A549 (cell line): ENCODE data around the gene KIFC3. TPM values are rescaled to one million over a fixed set of nuclear protein-coding genes. Genes with fewer than 3 reads are reported as not detected.
A peak's percentile ranks its signal among the peaks of the same experiment; 100 is the strongest.

ENCODE experiments used
- BHLHE40 ChIP-seq: IDR thresholded peaks from 2 replicates; pipeline ENCODE4 v1.6.1; 2012; ENCODE audit warnings: low read depth, low read length, inconsistent platforms
- CBX2 ChIP-seq: fragments of 200-600 bp; sonication (generic); IDR thresholded peaks from 2 replicates; pipeline ENCODE4 v1.6.1; 2016; ENCODE audit warnings: low read depth, mild to moderate bottlenecking, borderline replicate concordance
- CEBPB ChIP-seq, 2 experiments: fragments of >200 bp in 1 of 2; sonication (Bioruptor Twin) in 1 of 2; formaldehyde crosslinking in 1 of 2; IDR thresholded peaks; 2 replicates each; pipeline ENCODE4 v1.6.1; 2012 to 2016
- CHD4 ChIP-seq: fragments of 200-600 bp; sonication (generic); IDR thresholded peaks from 2 replicates; pipeline ENCODE4 v1.6.1; 2016; ENCODE audit warnings: antibody characterized with exemption, mild to moderate bottlenecking, borderline replicate concordance
- EHF ChIP-seq: fragments of 250-450 bp; sonication (Bioruptor Pico); IDR thresholded peaks from 2 replicates; pipeline ENCODE4 v1.5.0; 2020; ENCODE audit warnings: mild to moderate bottlenecking
- EP300 ChIP-seq, 2 experiments: fragments of >200 bp; sonication (Bioruptor Twin); formaldehyde crosslinking; IDR thresholded peaks; 2 replicates in 1 of 2; 3 replicates in 1 of 2; pipeline ENCODE4 v1.6.1; 2016 to 2017
- ESRRA ChIP-seq: fragments of 150-350 bp; IDR thresholded peaks from 2 replicates; pipeline ENCODE4 v1.6.1; 2014; ENCODE audit warnings: mild to moderate bottlenecking, low read length, borderline replicate concordance
- FOSB ChIP-seq: fragments of 250-450 bp; sonication (Bioruptor Pico); IDR thresholded peaks from 2 replicates; pipeline ENCODE4 v1.5.0; 2020; ENCODE audit warnings: mild to moderate bottlenecking, moderate library complexity
- FOXS1 ChIP-seq: fragments of 250-450 bp; sonication (Bioruptor Pico); IDR thresholded peaks from 2 replicates; pipeline ENCODE4 v1.5.0; 2020; ENCODE audit warnings: mild to moderate bottlenecking, moderate library complexity
- GATA3 ChIP-seq: IDR thresholded peaks from 2 replicates; pipeline ENCODE4 v1.6.1; 2012; ENCODE audit warnings: borderline replicate concordance
- HDAC2 ChIP-seq: fragments of 200-600 bp; sonication (generic); IDR thresholded peaks from 2 replicates; pipeline ENCODE4 v1.6.1; 2016
- HMGXB4 ChIP-seq: fragments of 250-450 bp; sonication (Bioruptor Pico); IDR thresholded peaks from 2 replicates; pipeline ENCODE4 v1.5.0; 2021; ENCODE audit warnings: mild to moderate bottlenecking, moderate library complexity, borderline replicate concordance
- HOXB13 ChIP-seq: fragments of 250-450 bp; sonication (Bioruptor Pico); IDR thresholded peaks from 2 replicates; pipeline ENCODE4 v1.5.0; 2020; ENCODE audit warnings: low read depth, mild to moderate bottlenecking, moderate library complexity
- HOXB5 ChIP-seq: fragments of 250-450 bp; sonication (Bioruptor Pico); IDR thresholded peaks from 2 replicates; pipeline ENCODE4 v1.5.0; 2020; ENCODE audit warnings: mild to moderate bottlenecking, moderate library complexity
- JUNB ChIP-seq: fragments of >200 bp; sonication (Bioruptor Twin); formaldehyde crosslinking; IDR thresholded peaks from 2 replicates; pipeline ENCODE4 v1.6.1; 2016
- KDM1A ChIP-seq: fragments of 200-600 bp; sonication (generic); IDR thresholded peaks from 2 replicates; pipeline ENCODE4 v1.6.1; 2016; ENCODE audit warnings: low read depth, mild to moderate bottlenecking
- KDM5A ChIP-seq: fragments of 200-600 bp; sonication (generic); IDR thresholded peaks from 2 replicates; pipeline ENCODE4 v1.6.1; 2016; ENCODE audit warnings: antibody characterized with exemption, mild to moderate bottlenecking
- MAFK ChIP-seq: fragments of 450-650 bp; IDR thresholded peaks from 2 replicates; pipeline ENCODE4 v1.6.1; 2014; ENCODE audit not compliant: partially characterized antibody
- MAZ ChIP-seq: fragments of 150-350 bp; IDR thresholded peaks from 2 replicates; pipeline ENCODE4 v1.6.1; 2014; ENCODE audit warnings: antibody characterized with exemption, low read depth, low read length, borderline replicate concordance
- MYC ChIP-seq: IDR thresholded peaks from 2 replicates; pipeline ENCODE4 v1.6.1; 2012; ENCODE audit warnings: mild to moderate bottlenecking, inconsistent platforms, low read length, improper control_type of control experiment, borderline replicate concordance
- PHF8 ChIP-seq: fragments of 200-600 bp; sonication (generic); IDR thresholded peaks from 2 replicates; pipeline ENCODE4 v1.6.1; 2016; ENCODE audit warnings: low read depth, mild to moderate bottlenecking, antibody characterized with exemption, moderate library complexity, borderline replicate concordance
- POLR2A ChIP-seq: IDR thresholded peaks from 2 replicates; pipeline ENCODE4 v1.6.1; 2012; ENCODE audit warnings: mild to moderate bottlenecking, low read length
- POLR2AphosphoS2 ChIP-seq: conservative IDR thresholded peaks from 2 replicates; pipeline ENCODE4 v1.6.1; 2012; ENCODE audit warnings: low read length, improper control_type of control experiment, inconsistent platforms
- RCOR1 ChIP-seq: fragments of 150-350 bp; IDR thresholded peaks from 2 replicates; pipeline ENCODE4 v1.6.1; 2014; ENCODE audit warnings: antibody characterized with exemption, low read length, low read depth
- RFX5 ChIP-seq: fragments of 450-650 bp; IDR thresholded peaks from 2 replicates; pipeline ENCODE4 v1.7.1; 2014; ENCODE audit warnings: antibody characterized with exemption, mild to moderate bottlenecking, moderate library complexity
- SMC3 ChIP-seq: fragments of >200 bp; sonication (Bioruptor Twin); formaldehyde crosslinking; IDR thresholded peaks from 3 replicates; pipeline ENCODE4 v1.6.1; 2018; ENCODE audit warnings: inconsistent platforms
- SREBF2 ChIP-seq: fragments of 450-650 bp; IDR thresholded peaks from 2 replicates; pipeline ENCODE4 v1.6.1; 2014; ENCODE audit warnings: mild to moderate bottlenecking, moderate library complexity
- TFCP2L1 ChIP-seq: fragments of 250-450 bp; sonication (Bioruptor Pico); IDR thresholded peaks from 2 replicates; pipeline ENCODE4 v1.5.0; 2021; ENCODE audit warnings: mild to moderate bottlenecking
- TP53 ChIP-seq: fragments of 250-450 bp; sonication (Bioruptor Pico); IDR thresholded peaks from 2 replicates; pipeline ENCODE4 v1.5.0; 2021; ENCODE audit warnings: mild to moderate bottlenecking, moderate library complexity
- polyA plus RNA-seq, 4 experiments: library from polyadenylated mRNA; depleted of rRNA in 3 of 4; stranded (reverse); fragments of >200 nt; fragmentation: RNase III in 1 of 4; extraction: RNeasy Plus Mini Kit Qiagen cat#74134 plus additional on column Dnase treatment in 1 of 4; gene quantifications; 2 replicates in 3 of 4; 3 replicates in 1 of 4; pipeline ENCODE4 v1.2.3, GENCODE V29; 2011 to 2017
- TF ChIP-seq, protein P1 (sequence below): IDR thresholded peaks from 2 replicates; pipeline ENCODE4 v1.6.1; 2012
- TF ChIP-seq, protein P2 (sequence below): fragments of 450-650 bp; IDR thresholded peaks from 2 replicates; pipeline ENCODE4 v1.6.1; 2014; ENCODE audit warnings: antibody characterized with exemption
- TF ChIP-seq, protein P3 (sequence below): fragments of 150-350 bp; IDR thresholded peaks from 2 replicates; pipeline ENCODE4 v1.6.1; 2014; ENCODE audit warnings: low read depth, mild to moderate bottlenecking, low read length
- TF ChIP-seq, protein P4 (sequence below): IDR thresholded peaks from 2 replicates; pipeline ENCODE4 v1.6.1; 2012; ENCODE audit warnings: low read depth, borderline replicate concordance
- TF ChIP-seq, protein P5 (sequence below): fragments of >200 bp; sonication (Bioruptor Twin); formaldehyde crosslinking; IDR thresholded peaks from 2 replicates; pipeline ENCODE4 v1.6.1; 2016
- TF ChIP-seq, protein P6 (sequence below): fragments of 200-600 bp; sonication (generic); IDR thresholded peaks from 2 replicates; pipeline ENCODE4 v1.6.1; 2016; ENCODE audit warnings: antibody characterized with exemption, mild to moderate bottlenecking, moderate library complexity

The KIFC3 gene
- polyA plus RNA-seq, 2 of the 4 experiments (the other 2 are of a cell fraction), result 128 to 178 TPM

DNA sequence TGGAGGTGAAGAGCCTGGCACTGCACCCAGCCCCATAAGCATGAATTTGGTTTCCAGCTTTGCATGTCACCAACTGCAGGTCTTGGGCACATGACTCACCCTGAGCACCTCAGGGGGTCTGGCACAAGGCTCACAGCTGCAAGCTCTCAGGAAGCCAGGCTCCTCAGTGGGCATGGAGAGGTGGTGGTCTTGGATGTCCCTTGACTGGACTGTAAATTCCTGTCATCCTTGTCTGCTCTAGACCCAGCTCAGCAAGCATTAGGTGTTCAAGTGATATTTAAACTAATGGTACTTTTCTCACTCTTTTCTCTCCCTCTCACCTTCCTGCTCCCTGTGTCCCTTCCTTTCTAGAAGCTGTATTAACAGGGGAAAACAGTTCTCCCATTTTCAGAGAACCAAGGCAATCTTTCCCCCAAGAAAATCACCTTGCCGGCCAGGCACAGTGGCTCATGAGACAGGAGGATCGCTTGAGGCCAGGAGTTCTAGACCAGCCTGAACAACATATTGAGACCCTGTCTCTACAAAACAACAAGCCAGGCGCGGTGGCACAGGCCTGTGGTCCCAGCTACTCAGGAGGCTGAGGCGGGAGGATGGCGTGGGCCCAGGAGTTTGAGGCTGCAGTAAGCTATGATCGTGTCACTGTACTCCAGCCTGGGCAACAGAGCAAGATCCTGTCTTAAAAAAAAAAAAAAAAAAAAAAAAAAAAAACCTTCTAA is 5.1 kb upstream of the KIFC3 start (continued):
- TF ChIP-seq, protein P1, sequence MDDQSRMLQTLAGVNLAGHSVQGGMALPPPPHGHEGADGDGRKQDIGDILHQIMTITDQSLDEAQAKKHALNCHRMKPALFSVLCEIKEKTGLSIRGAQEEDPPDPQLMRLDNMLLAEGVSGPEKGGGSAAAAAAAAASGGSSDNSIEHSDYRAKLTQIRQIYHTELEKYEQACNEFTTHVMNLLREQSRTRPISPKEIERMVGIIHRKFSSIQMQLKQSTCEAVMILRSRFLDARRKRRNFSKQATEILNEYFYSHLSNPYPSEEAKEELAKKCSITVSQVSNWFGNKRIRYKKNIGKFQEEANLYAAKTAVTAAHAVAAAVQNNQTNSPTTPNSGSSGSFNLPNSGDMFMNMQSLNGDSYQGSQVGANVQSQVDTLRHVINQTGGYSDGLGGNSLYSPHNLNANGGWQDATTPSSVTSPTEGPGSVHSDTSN, result peak; percentile 76; the same call in 1 of the 2 replicates
- no peak for TF ChIP-seq HDAC2
- TF ChIP-seq JUNB, result peak; percentile 35; the same call in 1 of the 2 replicates
- TF ChIP-seq, protein P2, sequence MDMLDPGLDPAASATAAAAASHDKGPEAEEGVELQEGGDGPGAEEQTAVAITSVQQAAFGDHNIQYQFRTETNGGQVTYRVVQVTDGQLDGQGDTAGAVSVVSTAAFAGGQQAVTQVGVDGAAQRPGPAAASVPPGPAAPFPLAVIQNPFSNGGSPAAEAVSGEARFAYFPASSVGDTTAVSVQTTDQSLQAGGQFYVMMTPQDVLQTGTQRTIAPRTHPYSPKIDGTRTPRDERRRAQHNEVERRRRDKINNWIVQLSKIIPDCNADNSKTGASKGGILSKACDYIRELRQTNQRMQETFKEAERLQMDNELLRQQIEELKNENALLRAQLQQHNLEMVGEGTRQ, result peak; percentile 28; the same call in 1 of the 2 replicates
- TF ChIP-seq KDM1A, result no peak
- no peak for TF ChIP-seq MAZ
- TF ChIP-seq, protein P3, sequence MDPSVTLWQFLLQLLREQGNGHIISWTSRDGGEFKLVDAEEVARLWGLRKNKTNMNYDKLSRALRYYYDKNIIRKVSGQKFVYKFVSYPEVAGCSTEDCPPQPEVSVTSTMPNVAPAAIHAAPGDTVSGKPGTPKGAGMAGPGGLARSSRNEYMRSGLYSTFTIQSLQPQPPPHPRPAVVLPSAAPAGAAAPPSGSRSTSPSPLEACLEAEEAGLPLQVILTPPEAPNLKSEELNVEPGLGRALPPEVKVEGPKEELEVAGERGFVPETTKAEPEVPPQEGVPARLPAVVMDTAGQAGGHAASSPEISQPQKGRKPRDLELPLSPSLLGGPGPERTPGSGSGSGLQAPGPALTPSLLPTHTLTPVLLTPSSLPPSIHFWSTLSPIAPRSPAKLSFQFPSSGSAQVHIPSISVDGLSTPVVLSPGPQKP, result no peak
- TF ChIP-seq PHF8, result no peak
- TF ChIP-seq HMGXB4 (CRISPR knock-in tag), result no peak
- TF ChIP-seq POLR2AphosphoS2, result no peak
- TF ChIP-seq EP300 (IDR thresholded peaks at IDR 0.05), result peak; percentile 50 to 70; a peak in 2 of 5 replicates
- no peak; the same call in 1 of the 2 replicates for TF ChIP-seq HOXB5 (CRISPR knock-in tag)
- no peak for TF ChIP-seq ESRRA
- TF ChIP-seq TFCP2L1 (CRISPR knock-in tag), result no peak
- no peak for TF ChIP-seq BHLHE40
- TF ChIP-seq SREBF2, result no peak
- TF ChIP-seq, protein P4, sequence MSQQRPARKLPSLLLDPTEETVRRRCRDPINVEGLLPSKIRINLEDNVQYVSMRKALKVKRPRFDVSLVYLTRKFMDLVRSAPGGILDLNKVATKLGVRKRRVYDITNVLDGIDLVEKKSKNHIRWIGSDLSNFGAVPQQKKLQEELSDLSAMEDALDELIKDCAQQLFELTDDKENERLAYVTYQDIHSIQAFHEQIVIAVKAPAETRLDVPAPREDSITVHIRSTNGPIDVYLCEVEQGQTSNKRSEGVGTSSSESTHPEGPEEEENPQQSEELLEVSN, result no peak
- peak; percentile 76; the same call in 1 of the 2 replicates for TF ChIP-seq GATA3
- TF ChIP-seq HOXB13 (CRISPR knock-in tag), result peak; percentile 94
- peak in 1 of 2 experiments; percentile 38; a peak in 1 of 4 replicates for TF ChIP-seq CEBPB (IDR thresholded peaks at IDR 0.05)
- no peak for TF ChIP-seq MAFK
- peak; percentile 81; the same call in 1 of the 2 replicates for TF ChIP-seq EHF (CRISPR knock-in tag)
- no peak; the same call in 1 of the 2 replicates for TF ChIP-seq CHD4
- TF ChIP-seq RCOR1, result no peak
- no peak for TF ChIP-seq RFX5
- no peak for TF ChIP-seq FOXS1 (CRISPR knock-in tag)
- no peak for TF ChIP-seq SMC3
- peak; percentile 63 for TF ChIP-seq FOSB
- TF ChIP-seq POLR2A, result no peak
- TF ChIP-seq, protein P5, sequence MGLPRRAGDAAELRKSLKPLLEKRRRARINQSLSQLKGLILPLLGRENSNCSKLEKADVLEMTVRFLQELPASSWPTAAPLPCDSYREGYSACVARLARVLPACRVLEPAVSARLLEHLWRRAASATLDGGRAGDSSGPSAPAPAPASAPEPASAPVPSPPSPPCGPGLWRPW, result no peak
- TF ChIP-seq MYC, result no peak
- no peak for TF ChIP-seq TP53
- TF ChIP-seq KDM5A, result no peak
- TF ChIP-seq CBX2, result no peak
- TF ChIP-seq, protein P6, sequence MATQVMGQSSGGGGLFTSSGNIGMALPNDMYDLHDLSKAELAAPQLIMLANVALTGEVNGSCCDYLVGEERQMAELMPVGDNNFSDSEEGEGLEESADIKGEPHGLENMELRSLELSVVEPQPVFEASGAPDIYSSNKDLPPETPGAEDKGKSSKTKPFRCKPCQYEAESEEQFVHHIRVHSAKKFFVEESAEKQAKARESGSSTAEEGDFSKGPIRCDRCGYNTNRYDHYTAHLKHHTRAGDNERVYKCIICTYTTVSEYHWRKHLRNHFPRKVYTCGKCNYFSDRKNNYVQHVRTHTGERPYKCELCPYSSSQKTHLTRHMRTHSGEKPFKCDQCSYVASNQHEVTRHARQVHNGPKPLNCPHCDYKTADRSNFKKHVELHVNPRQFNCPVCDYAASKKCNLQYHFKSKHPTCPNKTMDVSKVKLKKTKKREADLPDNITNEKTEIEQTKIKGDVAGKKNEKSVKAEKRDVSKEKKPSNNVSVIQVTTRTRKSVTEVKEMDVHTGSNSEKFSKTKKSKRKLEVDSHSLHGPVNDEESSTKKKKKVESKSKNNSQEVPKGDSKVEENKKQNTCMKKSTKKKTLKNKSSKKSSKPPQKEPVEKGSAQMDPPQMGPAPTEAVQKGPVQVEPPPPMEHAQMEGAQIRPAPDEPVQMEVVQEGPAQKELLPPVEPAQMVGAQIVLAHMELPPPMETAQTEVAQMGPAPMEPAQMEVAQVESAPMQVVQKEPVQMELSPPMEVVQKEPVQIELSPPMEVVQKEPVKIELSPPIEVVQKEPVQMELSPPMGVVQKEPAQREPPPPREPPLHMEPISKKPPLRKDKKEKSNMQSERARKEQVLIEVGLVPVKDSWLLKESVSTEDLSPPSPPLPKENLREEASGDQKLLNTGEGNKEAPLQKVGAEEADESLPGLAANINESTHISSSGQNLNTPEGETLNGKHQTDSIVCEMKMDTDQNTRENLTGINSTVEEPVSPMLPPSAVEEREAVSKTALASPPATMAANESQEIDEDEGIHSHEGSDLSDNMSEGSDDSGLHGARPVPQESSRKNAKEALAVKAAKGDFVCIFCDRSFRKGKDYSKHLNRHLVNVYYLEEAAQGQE, result no peak
